NCI-H2196 treated with DMSO at 0.1 percent for 48 hours (cell line): ENCODE measurements around the gene PHACTR3.

Experiments used
- DNase-seq: peaks from one replicate; lab custom pipeline; 2025; ENCODE audit not compliant: unreplicated experiment; lab: John Stamatoyannopoulos, UW

PHACTR3 gene

DNA sequence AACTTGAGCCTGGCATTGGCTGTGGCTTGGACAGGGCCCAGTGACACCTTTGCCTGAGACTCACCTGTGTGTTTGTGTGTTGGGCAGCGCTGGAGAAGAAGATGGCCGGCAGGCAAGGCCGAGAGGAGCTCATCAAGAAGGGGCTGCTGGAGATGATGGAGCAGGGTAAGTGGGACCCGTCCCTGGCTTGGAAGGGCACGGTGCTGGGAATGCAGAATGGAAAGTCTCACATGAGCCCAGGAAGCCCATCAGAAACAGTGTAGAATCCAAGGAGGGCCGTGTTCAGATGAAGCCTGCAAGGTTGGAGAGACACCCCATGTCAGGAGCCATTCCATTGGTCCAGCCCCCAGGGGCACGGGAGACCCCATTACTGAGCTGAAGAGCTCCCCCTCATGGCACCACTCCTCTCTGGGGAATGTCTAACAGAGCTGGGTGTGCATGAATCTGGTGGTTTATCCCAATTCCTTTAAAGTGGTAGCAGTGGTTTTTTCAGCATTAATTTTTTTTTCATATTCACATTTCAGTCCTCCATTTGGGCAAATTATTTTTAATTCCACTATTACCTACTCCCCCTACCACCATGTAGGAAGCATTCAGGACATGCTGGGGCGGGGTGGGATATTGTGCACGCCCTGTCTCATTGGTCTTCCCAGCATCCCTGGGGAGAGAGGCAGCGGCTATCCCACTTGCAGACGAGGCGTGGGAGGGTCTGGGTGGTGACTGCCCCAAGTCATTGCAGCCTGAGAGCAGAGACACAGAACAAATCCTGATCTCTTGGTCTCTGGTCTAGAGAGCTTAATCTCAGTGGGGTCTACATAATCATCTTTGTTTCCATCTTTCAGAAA, 143.6 kb downstream of the PHACTR3 start:
- no peak for DNase-seq

DNA sequence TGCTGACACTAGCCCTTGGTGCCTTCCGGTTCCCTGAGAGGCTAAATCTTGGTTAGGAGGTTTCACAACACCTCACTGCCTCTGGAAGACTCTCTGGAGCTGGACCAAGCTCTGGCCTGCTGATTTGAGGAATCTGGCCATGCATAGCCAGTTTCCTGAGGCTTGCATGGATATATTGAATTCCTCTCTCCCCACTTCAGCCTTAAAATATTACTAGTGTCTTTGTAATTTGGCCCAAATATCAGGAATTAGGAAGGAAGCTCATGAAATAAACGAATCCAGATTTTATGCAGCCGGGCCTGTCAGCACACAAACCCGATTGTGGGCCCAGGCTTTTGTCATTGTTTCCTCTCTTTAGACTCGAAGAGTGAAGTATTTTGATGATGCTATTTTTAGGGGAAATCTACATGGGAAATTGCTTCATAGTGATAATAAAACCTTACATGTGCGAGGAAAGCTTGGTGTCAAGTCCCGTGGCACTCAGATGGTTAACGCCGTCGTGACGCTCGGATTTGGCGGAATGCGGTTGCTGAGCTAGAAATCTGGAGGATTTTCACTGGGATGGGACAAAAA, 144.4 kb downstream of the PHACTR3 start:
- DNase-seq = no peak

GRCh38 chr20:59749301-59749700, 145.0 kb downstream of the PHACTR3 start:
- DNase-seq = no peak

DNA sequence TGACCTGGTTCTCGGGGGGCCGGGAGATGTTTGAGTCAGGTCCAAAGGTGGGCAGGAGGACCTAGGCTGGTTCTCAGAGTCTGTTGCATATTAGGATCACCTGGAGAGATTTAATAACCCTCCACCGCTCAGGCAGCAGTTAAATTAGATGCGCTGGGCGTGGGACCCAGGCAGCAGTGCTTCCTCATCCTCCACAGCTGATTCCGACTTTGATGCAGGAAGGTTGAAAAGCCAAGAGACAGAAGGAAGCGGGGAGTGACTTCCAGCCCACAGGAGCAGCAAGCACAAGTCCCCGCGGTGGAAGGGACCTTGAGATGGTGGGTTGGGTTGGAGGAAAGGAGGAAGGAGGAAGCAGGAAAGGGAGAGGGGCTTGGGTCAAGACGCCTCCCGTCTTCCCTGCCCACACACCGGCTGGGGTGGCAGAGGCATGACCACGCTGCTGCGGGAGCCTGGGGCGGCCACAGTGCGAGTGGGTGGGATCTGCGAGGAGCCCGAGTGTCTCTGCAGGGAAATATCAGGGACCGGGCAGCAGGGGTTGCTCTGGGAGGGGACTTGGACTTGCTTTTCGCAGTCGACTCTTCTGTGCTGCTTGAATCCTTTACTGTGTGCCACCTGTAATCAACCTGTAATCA, 146.0 kb downstream of the PHACTR3 start:
- no peak for DNase-seq

GRCh38 chr20:59751075-59751711, 146.9 kb downstream of the PHACTR3 start:
- DNase-seq = peak; percentile 38

- DNase-seq = no peak
Observed at GRCh38 chr20:59752101-59752586, 147.8 kb downstream of the PHACTR3 start.

DNA sequence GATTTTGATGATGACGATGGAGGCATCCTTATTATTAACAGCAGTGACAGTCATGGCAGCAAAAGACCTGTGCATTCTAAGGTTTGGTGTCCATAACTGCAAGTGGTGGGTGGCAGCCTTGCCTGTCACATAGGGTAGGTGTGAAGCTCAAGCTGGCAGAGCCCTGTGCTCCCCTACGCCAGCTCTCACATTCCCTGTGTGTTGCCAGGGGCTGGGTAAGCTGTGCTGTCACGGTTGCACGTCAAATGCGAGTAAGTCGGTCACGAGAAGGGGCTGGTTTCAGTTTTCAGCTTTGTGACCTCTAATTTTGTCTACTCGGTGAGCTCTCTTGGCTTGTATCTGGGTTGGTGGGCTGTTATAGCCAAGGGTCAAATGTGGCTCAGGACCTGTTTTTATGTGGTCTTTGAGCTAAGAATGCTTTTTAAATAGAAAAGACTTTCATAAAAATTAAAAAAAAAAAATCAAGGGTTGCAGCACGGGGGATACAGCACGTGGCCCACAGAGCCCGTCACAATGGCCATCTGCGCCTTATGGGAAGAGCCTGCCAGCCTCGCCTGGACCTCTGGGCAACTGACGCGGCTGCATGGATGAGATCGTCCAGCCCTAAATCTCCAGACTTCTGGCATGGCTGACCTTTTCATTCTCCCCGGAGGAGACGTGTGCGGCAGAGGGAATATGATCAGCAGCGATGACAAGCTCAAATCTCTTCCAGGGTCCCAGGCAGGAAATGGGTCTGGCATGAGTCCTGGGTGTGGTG, 148.5 kb downstream of the PHACTR3 start:
- no peak for DNase-seq

- no peak for DNase-seq
Observed at GRCh38 chr20:59753836-59754235, 149.5 kb downstream of the PHACTR3 start.

DNA sequence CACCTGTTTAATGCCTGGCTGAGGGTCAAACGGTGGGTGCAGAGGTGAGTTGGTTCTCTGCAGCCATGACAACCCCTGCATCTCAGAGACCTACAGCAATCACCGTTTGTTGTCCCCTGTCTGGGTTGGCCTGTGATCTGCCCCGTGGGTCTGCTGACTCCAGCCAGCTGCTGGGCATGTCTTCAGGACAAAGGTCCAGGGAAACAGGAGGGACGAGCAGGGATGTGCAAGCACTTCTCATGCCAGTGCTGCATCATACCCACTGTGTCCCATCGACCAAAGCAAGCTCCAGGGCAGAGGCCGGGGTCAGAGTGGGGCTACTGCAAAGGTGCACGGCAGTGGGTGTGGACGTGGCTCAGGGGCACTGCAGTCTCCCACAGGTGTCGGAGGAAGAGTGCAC, 150.2 kb downstream of the PHACTR3 start:
- no peak for DNase-seq

DNA sequence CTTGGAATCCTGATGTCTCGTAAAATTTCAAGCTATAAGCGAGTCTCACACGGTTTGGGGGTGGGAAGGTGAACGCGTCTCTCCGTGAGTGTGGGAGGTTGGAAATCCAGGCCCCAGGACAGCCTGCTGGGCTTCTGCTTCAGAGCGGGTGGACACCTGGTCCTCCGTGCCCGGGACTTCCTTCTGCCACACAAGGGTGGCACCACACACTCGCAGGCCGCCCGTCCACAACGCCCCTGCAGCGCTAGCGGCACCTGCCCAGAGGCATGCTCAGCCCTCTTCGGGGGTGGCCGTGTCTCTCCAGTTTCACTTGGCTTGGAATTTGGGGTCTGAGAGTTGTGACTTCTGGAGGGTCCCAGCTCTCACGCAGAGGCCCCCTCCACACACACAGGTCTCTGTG, 151.9 kb downstream of the PHACTR3 start:
- no peak for DNase-seq

- DNase-seq = no peak
Observed at GRCh38 chr20:59764037-59764436, 159.7 kb downstream of the PHACTR3 start.

- DNase-seq = no peak
Observed at GRCh38 chr20:59765599-59766177, 161.3 kb downstream of the PHACTR3 start.

- no peak for DNase-seq
Observed at GRCh38 chr20:59767656-59768055, 163.3 kb downstream of the PHACTR3 start.

DNA sequence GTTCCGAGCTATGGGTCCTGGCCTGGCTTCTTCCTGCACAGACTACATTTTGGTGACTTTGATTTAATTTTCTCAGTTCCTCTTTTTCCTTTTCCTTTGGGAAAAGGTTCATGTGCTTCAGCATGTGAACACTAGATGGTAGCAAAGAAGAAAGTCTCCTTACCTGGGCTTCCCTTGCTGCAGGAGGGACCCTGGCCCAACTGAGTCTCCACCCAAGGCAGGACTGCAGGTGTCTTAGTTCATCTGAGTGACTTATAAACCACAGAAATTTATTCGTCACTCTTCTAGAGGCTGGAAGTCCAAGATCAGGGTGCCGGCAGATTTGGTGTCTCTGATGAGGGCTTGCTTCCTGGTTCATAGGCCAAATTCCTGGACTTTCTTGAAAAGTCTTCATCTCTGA, 165.9 kb downstream of the PHACTR3 start:
- DNase-seq = no peak

GRCh38 chr20:59770851-59771250, 166.5 kb downstream of the PHACTR3 start:
- DNase-seq = no peak

- peak; percentile 74 for DNase-seq
Observed at GRCh38 chr20:59771506-59772372, 167.4 kb downstream of the PHACTR3 start.

DNA sequence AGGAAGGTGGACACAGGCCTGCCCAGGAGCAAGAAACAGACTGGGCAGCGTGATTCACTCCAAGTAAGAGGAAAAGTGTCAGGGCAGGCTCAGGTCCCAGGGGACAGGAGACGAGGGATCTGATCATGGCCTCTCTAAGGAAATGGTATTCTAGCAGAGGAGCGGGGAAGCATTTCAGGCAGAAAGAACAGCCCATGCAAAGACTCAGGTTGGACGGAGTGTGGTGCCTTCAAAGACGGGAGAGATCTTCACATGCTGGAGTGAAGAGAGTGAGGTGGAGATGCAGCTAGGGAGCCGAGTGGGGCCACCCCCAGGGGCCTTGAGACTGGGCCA, 168.0 kb downstream of the PHACTR3 start:
- no peak for DNase-seq

DNA sequence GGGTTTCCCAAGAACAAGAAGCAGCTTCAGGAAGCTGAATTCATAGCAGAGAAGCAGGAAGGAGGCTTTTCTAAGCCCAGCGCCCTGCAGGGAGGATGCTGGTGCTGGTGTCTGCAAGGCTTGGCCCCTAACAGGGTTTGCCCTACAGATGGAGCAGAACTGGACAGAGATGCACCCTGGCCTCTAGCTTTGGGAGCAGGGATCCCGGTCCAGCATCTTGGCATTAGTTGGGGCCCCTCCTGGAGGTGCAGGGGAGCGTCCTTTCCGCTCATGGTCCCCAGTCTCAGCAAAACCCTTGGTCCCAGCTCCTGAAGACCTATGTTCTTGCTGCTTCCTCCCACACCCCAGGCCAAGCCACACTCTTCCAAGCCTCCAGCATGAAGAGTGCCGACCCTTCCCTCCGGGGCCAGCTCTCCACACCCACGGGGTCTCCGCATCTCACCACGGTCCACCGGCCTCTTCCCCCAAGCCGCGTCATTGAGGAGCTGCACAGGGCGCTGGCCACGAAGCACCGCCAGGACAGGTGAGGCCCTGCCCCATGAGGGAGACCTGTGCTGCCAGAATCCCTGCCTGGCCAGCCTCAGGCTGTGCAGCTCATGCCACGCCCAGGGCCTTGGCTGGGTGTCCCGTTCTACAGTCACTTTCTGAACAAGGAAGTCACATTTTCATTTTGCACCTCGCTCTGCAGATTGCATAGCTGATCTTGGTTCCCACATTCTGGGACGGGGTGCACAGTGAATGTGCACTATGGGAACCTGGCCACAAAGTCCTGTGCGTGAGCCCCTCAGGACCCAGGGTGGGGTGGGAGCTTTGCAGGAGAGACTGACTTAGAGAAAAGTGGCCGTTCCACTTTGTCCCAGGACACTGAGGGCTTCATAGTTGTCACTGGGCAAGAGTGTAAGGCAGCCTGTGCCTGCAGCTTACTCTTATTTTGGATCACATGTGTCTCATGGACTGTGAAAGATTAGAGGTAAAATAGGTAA, 168.9 kb downstream of the PHACTR3 start:
- no peak for DNase-seq
